Measurements from ENCODE around the gene TRAF1. TPM values are rescaled to one million over a fixed set of nuclear protein-coding genes. Genes with fewer than 3 reads are reported as not detected.

TRAF1 gene
- total and polyA plus RNA-seq, 3 donors from 2014 or later, result 3.9 to 8.6 (median 6.5) TPM

DNA sequence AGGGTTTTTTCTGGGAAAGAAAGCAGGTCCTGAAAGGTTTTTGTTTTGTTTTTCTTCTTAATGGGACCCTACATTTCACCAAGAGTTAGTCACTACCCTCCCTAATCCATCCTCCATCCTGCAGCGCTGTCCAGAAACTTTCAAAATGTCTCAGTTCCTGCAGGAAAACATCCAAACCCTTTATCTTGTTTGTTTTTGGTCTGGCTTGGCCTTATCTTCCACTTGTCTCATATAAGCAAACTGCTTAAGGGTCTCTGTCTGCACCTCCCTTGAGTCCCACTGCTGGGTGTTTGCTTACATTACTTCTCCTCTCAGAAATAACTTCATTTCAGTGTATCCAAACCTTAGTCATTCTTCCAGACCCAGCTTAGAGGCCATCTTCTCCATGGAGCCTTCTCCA is 11.0 kb upstream of the TRAF1 start:
- Histone ChIP-seq H3K4me3 (no peak overlapping the region), H3K9me3 (no peaks in the 10 kb centered on the region), H3K27ac (peak overlapping the region; percentile 77 to 92), H3K4me1 (peaks cover 49% of the 10 kb centered on the region), H3K27me3 (no peaks in the 10 kb centered on the region), H3K36me3 (ENCODE audit: low read depth, missing control alignments) (no peaks in the 10 kb centered on the region)
- intact Hi-C loops (cut with DNase I; ENCODE audit: low total_unique reads), result no loop called here
- DNase-seq, result no peak
- 33 to 41% methylated on average over 1 of the region's 1 CpG for WGBS, 2 donors
- TF ChIP-seq, protein P1, sequence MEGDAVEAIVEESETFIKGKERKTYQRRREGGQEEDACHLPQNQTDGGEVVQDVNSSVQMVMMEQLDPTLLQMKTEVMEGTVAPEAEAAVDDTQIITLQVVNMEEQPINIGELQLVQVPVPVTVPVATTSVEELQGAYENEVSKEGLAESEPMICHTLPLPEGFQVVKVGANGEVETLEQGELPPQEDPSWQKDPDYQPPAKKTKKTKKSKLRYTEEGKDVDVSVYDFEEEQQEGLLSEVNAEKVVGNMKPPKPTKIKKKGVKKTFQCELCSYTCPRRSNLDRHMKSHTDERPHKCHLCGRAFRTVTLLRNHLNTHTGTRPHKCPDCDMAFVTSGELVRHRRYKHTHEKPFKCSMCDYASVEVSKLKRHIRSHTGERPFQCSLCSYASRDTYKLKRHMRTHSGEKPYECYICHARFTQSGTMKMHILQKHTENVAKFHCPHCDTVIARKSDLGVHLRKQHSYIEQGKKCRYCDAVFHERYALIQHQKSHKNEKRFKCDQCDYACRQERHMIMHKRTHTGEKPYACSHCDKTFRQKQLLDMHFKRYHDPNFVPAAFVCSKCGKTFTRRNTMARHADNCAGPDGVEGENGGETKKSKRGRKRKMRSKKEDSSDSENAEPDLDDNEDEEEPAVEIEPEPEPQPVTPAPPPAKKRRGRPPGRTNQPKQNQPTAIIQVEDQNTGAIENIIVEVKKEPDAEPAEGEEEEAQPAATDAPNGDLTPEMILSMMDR (IDR thresholded peaks at IDR 0.05), result no peak

DNA sequence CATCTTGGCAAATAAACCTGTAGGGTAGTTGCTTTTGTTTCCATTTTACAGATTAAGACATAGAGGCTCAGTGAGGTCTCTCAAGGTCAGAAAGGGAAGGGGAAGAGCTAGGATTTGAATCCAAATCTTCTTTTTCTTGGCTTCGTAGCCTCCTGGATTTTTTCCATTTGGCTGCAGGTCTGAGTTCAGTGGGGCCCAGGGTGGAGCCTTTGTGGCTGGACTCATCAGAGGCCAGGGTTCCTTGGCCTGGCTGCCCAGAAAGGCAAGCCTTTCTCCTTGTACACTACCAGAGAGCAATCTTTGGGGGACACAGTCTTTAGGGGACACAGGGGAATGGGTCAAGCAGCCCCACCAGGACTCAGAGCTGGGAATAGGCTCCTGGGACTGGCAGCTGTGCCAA is 10.5 kb upstream of the TRAF1 start:
- no peak for TF ChIP-seq POLR2A (IDR thresholded peaks at IDR 0.05)
- TF ChIP-seq, protein P1 (IDR thresholded peaks at IDR 0.05), result no peak
- peaks cover 46% of the 10 kb centered on the region for H3K4me1 ChIP-seq
- H3K27me3 ChIP-seq, result no peaks in the 10 kb centered on the region
- H3K27ac ChIP-seq, result peak overlapping the region; percentile 77 to 92
- H3K36me3 ChIP-seq (ENCODE audit: low read depth, missing control alignments), result no peaks in the 10 kb centered on the region
- DNase-seq, result peak; percentile 50
- 30 to 40% methylated on average over 1 of the region's 1 CpG for WGBS, 2 donors
- H3K9me3 ChIP-seq, result no peaks in the 10 kb centered on the region
- no peak overlapping the region for H3K4me3 ChIP-seq
- intact Hi-C loops (cut with DNase I; ENCODE audit: low total_unique reads), result no loop called here

DNA sequence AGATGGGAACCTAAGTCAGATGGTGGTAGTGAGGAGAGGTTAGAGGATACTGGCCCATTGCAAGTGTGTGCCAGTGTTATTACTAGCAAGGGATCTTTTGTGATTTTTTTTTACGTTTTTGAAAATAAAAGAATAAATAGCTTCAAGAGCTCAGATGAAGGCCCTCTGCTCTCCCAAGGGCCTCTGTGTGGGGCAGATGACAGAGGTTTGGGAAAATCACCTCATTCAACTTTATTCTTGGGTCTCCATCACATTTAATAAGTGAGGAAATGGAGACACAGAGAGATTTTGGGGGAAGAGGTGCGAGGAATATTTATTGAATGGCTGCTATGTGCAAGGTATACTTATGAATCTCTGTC is 10.1 kb upstream of the TRAF1 start:
- no peaks in the 10 kb centered on the region for H3K36me3 ChIP-seq (ENCODE audit: low read depth, missing control alignments)
- no peak for TF ChIP-seq POLR2A (IDR thresholded peaks at IDR 0.05)
- TF ChIP-seq, protein P1 (IDR thresholded peaks at IDR 0.05), result no peak
- no peaks in the 10 kb centered on the region for H3K9me3 ChIP-seq
- no peaks in the 10 kb centered on the region for H3K27me3 ChIP-seq
- no peak overlapping the region for H3K4me3 ChIP-seq
- WGBS, 2 donors, result 56 to 63% methylated on average over 2 of the region's 2 CpGs
- intact Hi-C loops (cut with DNase I; ENCODE audit: low total_unique reads), result no loop called here
- peaks cover 49% of the 10 kb centered on the region for H3K4me1 ChIP-seq
- DNase-seq, result no peak
- H3K27ac ChIP-seq, result peak overlapping the region; percentile 77 to 92

DNA sequence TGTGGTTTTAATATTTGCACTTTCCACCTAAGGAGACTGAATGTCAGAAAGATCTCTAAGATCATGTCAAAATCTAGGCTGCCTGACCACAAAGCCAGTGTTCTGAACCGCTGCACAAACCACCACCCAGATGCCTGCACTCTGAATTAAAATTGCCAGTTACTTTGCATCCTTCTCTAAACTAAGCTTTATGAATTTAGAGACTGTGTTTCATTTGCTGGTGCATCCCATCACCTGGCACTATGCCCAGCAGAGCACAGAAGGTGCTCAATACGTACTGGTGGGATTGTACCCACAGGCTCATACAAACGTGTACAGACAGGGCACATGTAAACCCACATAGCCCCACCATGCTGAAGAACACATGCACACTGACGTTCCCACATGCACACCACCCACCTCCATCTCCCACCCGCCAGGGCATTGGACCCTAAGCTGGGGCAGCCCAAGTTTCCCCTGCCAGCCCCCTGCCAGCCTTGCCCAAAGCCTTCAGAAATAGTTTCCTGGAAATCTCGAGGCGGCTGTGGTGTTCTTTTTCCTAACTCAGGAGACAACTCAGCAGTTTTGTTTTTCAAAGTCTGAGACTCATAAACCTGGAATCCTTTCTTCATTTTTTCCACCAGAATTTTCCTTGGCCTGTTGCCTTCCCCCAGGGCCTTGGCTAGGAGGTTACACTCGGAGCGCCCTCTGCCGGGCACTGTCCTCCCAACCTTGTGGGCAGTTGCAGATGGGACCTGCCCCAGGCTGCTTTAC is 9.6 kb upstream of the TRAF1 start:
- no peaks in the 10 kb centered on the region for H3K36me3 ChIP-seq (ENCODE audit: low read depth, missing control alignments)
- TF ChIP-seq POLR2A (IDR thresholded peaks at IDR 0.05), result no peak
- TF ChIP-seq, protein P1 (IDR thresholded peaks at IDR 0.05), result peak; percentile 80 to 90 (median 88)
- H3K27ac ChIP-seq, result peak overlapping the region; percentile 77 to 92
- WGBS, 2 donors, result 19 to 40% methylated on average over 10 of the region's 10 CpGs
- no peak overlapping the region for H3K4me3 ChIP-seq
- peak; percentile 96 for DNase-seq
- H3K27me3 ChIP-seq, result no peaks in the 10 kb centered on the region
- H3K9me3 ChIP-seq, result no peaks in the 10 kb centered on the region
- intact Hi-C loops (cut with DNase I; ENCODE audit: low total_unique reads), result no loop called here
- peaks cover 48% of the 10 kb centered on the region for H3K4me1 ChIP-seq

DNA sequence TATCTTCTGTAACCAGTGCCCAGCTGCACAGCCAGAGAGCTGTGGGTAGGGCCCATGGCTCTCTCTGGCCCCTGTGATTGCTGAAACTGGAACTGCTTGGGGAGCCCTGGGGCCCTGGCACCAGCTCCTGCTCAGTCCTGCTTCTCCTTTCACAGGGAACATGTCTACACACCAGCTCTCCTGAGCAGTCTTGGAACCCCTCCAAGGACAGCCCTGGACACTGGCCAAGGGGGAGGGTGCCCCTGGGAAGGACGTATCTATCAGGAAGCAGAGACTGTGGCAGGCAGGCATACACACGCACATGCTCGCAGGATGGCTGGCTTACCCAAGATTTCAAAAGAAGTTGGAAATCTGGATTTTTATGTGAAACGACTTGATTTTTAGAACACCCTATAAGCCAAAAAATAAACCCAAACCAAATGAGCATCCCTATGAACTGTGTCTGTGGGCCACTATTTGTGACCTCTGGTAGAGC is 8.8 kb upstream of the TRAF1 start:
- H3K4me1 ChIP-seq, result peaks cover 50% of the 10 kb centered on the region
- H3K27me3 ChIP-seq, result no peaks in the 10 kb centered on the region
- intact Hi-C loops (cut with DNase I; ENCODE audit: low total_unique reads), result no loop called here
- TF ChIP-seq, protein P1 (IDR thresholded peaks at IDR 0.05), result no peak
- TF ChIP-seq POLR2A (IDR thresholded peaks at IDR 0.05), result no peak
- H3K27ac ChIP-seq, result peak overlapping the region; percentile 77 to 92
- 16 to 33% methylated on average over 4 of the region's 4 CpGs for WGBS, 2 donors
- no peaks in the 10 kb centered on the region for H3K9me3 ChIP-seq
- no peaks in the 10 kb centered on the region for H3K36me3 ChIP-seq (ENCODE audit: low read depth, missing control alignments)
- no peak overlapping the region for H3K4me3 ChIP-seq
- DNase-seq, result peak; percentile 94

Data from testis (tissue), 3 donors.